HG02798 (cell line): ENCODE results near the gene DNAJC22.

Experiments
- ATAC-seq: cut with Tn5 transposase; IDR thresholded peaks from one replicate; pipeline ENCODE4 v1.9.1; 2021; ENCODE audit warnings: mild to moderate bottlenecking; ENCODE audit not compliant: unreplicated experiment, poor library complexity

Gene DNAJC22

GRCh38 chr12:49342914-49343731 is 3.6 kb upstream of the DNAJC22 start:
- ATAC-seq: no peak

GRCh38 chr12:49344486-49345050 is 2.1 kb upstream of the DNAJC22 start:
- no peak for ATAC-seq

DNA sequence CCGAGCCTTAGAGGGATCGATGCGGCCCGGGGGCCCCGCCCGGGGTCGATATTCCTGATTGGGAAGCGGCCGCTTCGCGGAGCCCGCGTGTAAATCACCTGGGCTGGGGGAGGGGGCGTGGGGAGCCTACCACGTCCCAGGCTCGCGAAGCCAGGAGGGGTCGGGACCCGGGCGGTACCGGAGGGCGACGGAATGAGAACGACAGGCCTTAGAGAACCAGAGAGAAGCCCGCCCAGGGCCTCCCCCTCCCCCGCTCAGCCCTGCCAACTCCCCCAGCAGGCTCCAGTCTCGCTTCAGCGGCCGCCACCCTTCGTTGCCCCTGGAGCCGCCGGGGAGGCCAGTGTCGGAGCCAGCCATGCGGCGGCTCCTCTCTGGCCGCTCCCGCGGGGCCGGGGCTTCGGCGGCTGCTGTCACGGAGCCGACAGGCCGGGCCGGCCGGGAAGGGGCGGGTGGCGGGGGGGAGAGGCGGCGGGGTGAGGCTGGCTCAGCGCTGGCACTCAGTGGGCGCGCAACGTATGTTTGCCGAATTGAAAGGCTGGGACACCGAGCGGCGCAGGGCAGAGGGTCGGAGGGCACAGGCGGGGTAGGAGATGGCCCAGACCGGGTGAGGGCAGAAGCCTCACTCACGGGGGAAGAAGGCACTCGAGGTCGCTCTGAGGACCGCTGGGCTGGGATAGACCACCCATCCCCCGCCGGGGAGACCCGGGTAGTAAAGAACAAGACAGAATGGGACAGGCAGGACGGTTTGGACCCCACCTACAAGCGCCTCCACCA is 1.4 kb upstream of the DNAJC22 start:
- no peak for ATAC-seq

- ATAC-seq: no peak
These were observed 646 bp upstream of the DNAJC22 start for GRCh38 chr12:49345825-49346658.

DNA sequence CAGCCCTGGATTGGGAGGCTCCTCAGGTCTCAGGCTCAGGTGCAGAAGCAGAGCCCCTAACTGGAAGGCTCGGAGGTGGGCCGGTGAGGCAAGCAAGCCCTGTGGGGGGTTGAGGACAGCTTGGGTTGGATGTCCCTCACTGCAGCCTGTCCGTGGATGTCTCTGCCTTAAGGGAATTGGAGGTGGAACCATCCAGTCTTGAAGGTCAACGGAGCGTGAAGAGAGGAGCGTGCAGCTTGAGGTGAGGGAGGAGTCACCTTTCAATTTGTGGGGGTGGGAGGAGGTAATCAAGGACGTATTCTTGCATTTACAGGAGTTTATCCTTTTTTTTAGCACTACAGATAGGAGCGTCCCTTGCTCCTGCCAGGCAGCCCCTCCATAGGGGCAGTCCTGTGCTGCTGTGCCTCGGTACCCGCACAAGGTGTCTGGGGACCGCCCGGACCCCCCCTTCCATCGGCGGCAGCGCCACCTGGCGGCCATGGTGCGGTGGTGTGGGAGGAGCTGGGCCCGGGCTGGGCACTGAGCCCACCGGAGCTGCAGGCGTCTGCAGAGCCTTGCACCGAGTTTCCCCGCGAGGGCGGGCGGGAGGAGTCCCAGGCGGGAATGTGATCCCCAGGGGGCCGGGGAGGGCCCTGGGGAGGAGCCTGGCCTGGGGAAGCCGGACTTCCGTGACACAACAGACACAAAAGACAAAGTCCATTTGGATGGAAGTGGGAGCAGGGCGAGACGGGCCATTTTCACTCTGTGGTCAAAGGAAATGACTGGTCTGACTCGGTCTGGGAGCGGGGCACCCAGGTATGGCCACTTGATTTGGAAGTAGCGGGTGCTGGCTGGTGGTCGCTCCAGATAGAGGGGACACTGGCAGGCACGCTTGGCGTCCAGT is 864 bp downstream of the DNAJC22 start:
- ATAC-seq: peak; percentile 62

DNA sequence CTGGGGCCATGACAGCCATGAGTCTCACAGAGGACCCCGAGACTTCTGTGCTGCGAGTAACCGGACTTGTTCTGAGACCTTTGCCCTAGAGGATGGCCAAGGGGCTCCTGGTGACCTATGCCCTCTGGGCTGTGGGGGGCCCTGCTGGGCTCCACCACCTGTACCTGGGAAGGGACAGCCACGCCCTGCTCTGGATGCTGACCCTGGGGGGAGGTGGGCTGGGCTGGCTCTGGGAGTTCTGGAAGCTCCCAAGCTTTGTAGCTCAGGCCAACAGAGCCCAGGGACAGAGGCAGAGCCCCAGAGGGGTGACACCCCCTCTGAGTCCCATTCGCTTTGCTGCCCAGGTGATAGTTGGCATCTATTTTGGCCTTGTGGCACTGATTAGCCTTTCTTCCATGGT is 2.1 kb downstream of the DNAJC22 start:
- no peak for ATAC-seq

GRCh38 chr12:49349266-49349665 is 2.6 kb downstream of the DNAJC22 start:
- ATAC-seq: no peak

- no peak for ATAC-seq
These were observed 5.7 kb downstream of the DNAJC22 start for GRCh38 chr12:49352351-49352750.

GRCh38 chr12:49355913-49356312 is 9.2 kb downstream of the DNAJC22 start:
- ATAC-seq: no peak

DNA sequence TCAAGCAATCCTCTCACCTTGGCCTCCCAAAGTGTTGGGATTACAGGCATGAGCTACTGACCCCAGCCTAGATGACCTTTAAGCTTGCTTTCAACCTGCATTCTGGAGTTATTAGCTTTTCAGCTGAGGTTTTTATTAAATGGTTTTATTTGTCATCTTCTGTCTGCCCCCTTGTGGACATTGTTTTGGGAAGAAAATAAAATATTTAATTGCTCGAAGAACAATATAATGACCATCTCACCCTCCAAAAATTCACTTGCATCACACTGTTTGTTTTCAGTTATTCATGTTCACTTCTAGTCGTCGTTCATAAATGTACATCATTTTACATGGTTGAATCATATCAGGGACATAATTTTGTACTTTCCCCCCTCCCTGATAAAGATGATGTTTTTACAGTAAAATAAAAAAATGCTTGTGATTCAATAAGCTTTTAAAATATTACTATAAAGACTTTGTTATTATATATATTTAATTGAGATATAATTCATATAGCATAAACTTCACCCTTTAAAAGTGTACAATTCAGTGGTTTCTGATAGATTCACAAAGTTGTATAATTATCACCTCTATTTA is 10.5 kb downstream of the DNAJC22 start:
- ATAC-seq: no peak

DNA sequence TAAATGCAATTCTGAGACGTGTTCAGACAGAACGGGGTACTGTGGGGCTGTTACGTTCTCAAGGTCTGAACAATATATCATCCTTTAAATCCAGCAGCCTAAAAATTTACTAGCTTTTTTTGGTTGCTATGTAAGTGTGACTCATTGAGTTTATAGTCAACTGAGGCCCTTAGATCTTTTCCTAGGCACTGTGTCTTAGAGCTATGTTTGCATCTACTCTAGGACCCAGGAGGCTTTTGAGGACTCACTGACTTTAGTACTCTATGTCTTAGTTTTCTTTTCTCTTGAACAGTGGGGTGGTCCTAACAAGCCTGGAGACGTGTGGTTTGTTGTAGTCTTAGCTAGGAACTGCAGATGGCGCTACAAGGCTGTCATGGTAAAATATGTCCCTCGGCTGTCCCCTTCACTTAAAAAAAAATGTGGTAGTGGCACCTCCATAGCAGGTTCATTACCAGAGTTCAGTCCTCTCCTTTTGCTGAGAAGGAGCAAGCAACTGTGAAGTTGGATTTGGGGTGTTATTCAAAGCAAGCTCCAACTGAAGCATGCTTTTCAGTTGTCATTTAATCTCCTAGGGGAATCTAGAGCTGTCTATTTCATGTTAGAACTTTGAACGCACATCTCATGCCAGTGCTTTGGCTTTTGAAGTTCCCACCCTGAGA is 11.9 kb downstream of the DNAJC22 start:
- ATAC-seq: no peak

- no peak for ATAC-seq
These were observed 13.0 kb downstream of the DNAJC22 start for GRCh38 chr12:49359671-49360070.

DNA sequence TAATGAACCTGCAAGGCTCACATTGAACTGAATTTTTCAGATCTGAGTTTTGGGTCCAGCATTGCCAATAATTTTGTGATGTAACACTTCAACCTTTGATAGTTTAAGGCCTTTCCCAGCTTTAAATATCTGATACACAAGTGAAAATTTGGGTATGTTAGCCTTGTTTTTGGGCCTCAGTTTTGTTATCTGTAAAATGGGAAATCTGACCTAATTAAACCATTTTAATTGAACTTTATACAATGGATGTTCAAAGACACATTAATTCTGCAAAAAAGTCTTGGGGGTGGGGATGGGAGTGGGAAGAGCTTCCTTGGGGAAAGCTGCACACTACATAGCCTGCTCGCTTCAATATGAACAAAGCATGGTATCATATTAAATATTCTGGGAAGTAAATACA is 15.4 kb downstream of the DNAJC22 start:
- ATAC-seq: no peak

- ATAC-seq: no peak
These were observed 18.3 kb downstream of the DNAJC22 start for GRCh38 chr12:49364989-49365388.

DNA sequence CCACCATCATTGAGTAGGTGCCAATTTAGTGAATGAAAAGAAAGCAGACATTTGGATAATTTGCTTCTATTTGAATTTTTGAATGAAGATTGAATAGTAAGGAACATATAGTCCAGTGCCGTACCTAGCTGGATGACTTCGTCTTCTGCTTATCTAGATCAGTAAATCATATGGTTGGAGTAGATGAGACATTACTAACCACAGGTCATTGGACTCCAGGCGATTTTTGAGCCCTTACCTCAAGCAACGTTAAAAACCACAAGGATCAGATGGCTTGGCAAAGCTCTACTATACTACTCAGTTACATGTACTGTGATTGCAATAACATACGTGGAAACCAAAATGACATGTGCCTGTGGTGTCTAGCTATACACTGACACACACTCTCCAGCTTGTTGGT is 18.9 kb downstream of the DNAJC22 start:
- no peak for ATAC-seq

GRCh38 chr12:49366096-49366651 is 19.5 kb downstream of the DNAJC22 start:
- ATAC-seq: no peak

DNA sequence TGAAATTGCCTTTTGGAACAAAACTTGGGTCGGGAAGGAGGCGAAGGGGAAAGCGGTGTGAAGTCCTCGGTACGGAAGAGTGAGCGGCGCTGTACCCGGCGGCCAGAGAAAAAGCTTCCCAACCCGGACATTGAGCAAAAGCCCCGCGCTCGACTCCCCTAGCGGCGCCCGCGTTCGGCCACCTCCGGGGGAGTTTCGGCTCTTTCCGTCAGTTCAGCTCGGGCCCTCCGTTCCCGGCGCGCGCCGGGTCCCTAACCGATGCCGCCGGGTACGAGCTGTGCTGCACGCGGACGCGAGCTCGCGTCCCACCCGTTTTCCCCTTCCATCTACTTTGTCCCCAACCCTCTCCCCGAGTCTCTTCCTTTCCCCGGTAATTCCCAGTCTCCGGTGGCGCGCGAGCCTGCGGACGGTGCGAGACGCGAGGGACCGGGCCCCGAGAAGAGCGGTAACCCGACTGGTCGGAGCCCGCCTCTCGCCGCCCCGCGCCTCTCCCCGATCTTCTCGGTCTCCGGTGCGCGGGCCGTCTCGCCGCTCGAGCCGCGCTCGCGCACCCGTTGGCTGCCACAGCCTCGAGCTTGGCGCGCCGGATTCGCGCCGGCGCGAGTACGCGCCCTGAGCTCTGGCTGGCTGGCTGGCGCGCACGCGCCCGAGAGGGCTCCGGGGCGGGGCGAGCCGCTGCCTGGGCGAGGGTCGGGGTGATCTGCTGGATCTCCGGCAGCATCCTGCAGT is 20.1 kb downstream of the DNAJC22 start:
- peak; percentile 78 for ATAC-seq
